HEK293 (cell line): ENCODE results near the gene CLNS1A.

ENCODE experiments used
- EGR2 ChIP-seq: fragments of 450-650 bp; formaldehyde crosslinking; IDR thresholded peaks from 2 replicates; pipeline ENCODE4 v1.5.1; 2016; ENCODE audit warnings: low read depth, missing biosample characterization, missing genetic modification characterization
- GLIS2 ChIP-seq: fragments of 450-650 bp; formaldehyde crosslinking; IDR thresholded peaks from 2 replicates; pipeline ENCODE4 v1.5.1; 2016; ENCODE audit warnings: missing biosample characterization, missing genetic modification characterization
- KLF7 ChIP-seq: fragments of 450-650 bp; formaldehyde crosslinking; IDR thresholded peaks from 2 replicates; pipeline ENCODE4 v1.5.1; 2016; ENCODE audit warnings: missing biosample characterization, missing genetic modification characterization, borderline replicate concordance
- PRDM10 ChIP-seq: fragments of 450-650 bp; formaldehyde crosslinking; IDR thresholded peaks from 2 replicates; pipeline ENCODE4 v1.5.1; 2016; ENCODE audit warnings: missing biosample characterization, missing genetic modification characterization
- REPIN1 ChIP-seq: fragments of 450-650 bp; formaldehyde crosslinking; IDR thresholded peaks from 2 replicates; pipeline ENCODE4 v1.5.1; 2017; ENCODE audit warnings: missing biosample characterization, missing genetic modification characterization, low read depth
- SCRT1 ChIP-seq: fragments of 450-650 bp; formaldehyde crosslinking; IDR thresholded peaks from 2 replicates; pipeline ENCODE4 v1.5.1; 2016; ENCODE audit warnings: missing biosample characterization, missing genetic modification characterization, borderline replicate concordance
- WT1 ChIP-seq: fragments of 450-650 bp; formaldehyde crosslinking; IDR thresholded peaks from 2 replicates; pipeline ENCODE4 v1.5.1; 2016; ENCODE audit warnings: missing biosample characterization, missing genetic modification characterization
- ZBTB48 ChIP-seq: fragments of 450-650 bp; formaldehyde crosslinking; IDR thresholded peaks from 2 replicates; pipeline ENCODE4 v1.5.1; 2016; ENCODE audit warnings: missing biosample characterization, missing genetic modification characterization
- ZBTB8A ChIP-seq: fragments of 450-650 bp; formaldehyde crosslinking; IDR thresholded peaks from 2 replicates; pipeline ENCODE4 v1.5.1; 2016; ENCODE audit warnings: missing biosample characterization, missing genetic modification characterization
- ZFHX2 ChIP-seq: fragments of 450-650 bp; formaldehyde crosslinking; conservative IDR thresholded peaks from 2 replicates; pipeline ENCODE4 v1.5.1; 2016; ENCODE audit warnings: missing biosample characterization, missing genetic modification characterization
- ZIC2 ChIP-seq: fragments of 450-650 bp; formaldehyde crosslinking; IDR thresholded peaks from 2 replicates; pipeline ENCODE4 v1.5.1; 2016; ENCODE audit warnings: missing biosample characterization, missing genetic modification characterization
- ZNF133 ChIP-seq: fragments of 450-650 bp; formaldehyde crosslinking; IDR thresholded peaks from 2 replicates; pipeline ENCODE4 v1.5.1; 2016; ENCODE audit warnings: missing biosample characterization, missing genetic modification characterization
- ZNF155 ChIP-seq: fragments of 450-650 bp; formaldehyde crosslinking; IDR thresholded peaks from 2 replicates; pipeline ENCODE4 v1.5.1; 2016; ENCODE audit warnings: missing biosample characterization, missing genetic modification characterization
- ZNF211 ChIP-seq: fragments of 450-650 bp; formaldehyde crosslinking; IDR thresholded peaks from 2 replicates; pipeline ENCODE4 v1.5.1; 2016; ENCODE audit warnings: low read depth, missing biosample characterization, missing genetic modification characterization
- ZNF23 ChIP-seq: fragments of 450-650 bp; formaldehyde crosslinking; IDR thresholded peaks from 2 replicates; pipeline ENCODE4 v1.5.1; 2016; ENCODE audit warnings: missing biosample characterization, missing genetic modification characterization, borderline replicate concordance
- ZNF280D ChIP-seq: fragments of 450-650 bp; formaldehyde crosslinking; IDR thresholded peaks from 2 replicates; pipeline ENCODE4 v1.5.1; 2016; ENCODE audit warnings: missing biosample characterization, missing genetic modification characterization
- ZNF324 ChIP-seq: fragments of 450-650 bp; formaldehyde crosslinking; IDR thresholded peaks from 2 replicates; pipeline ENCODE4 v1.5.1; 2016; ENCODE audit warnings: missing biosample characterization, missing genetic modification characterization
- ZNF335 ChIP-seq: fragments of 450-650 bp; formaldehyde crosslinking; conservative IDR thresholded peaks from 2 replicates; pipeline ENCODE4 v1.5.1; 2016; ENCODE audit warnings: missing biosample characterization, missing genetic modification characterization
- ZNF366 ChIP-seq: fragments of 450-650 bp; formaldehyde crosslinking; conservative IDR thresholded peaks from 2 replicates; pipeline ENCODE4 v1.5.1; 2016; ENCODE audit warnings: missing biosample characterization, missing genetic modification characterization
- ZNF416 ChIP-seq: fragments of 450-650 bp; formaldehyde crosslinking; IDR thresholded peaks from 2 replicates; pipeline ENCODE4 v1.5.1; 2016; ENCODE audit warnings: missing biosample characterization, missing genetic modification characterization
- ZNF426 ChIP-seq: fragments of 450-650 bp; formaldehyde crosslinking; IDR thresholded peaks from 2 replicates; pipeline ENCODE4 v1.5.1; 2017; ENCODE audit warnings: missing biosample characterization, missing genetic modification characterization, mild to moderate bottlenecking, inconsistent platforms, moderate library complexity
- ZNF529 ChIP-seq: fragments of 450-650 bp; formaldehyde crosslinking; IDR thresholded peaks from 2 replicates; pipeline ENCODE4 v1.5.1; 2017; ENCODE audit warnings: missing genetic modification characterization, missing biosample characterization; ENCODE audit not compliant: insufficient replicate concordance
- ZNF530 ChIP-seq: fragments of 450-650 bp; formaldehyde crosslinking; IDR thresholded peaks from 2 replicates; pipeline ENCODE4 v1.5.1; 2016; ENCODE audit warnings: low read depth, missing biosample characterization, missing genetic modification characterization
- ZNF561 ChIP-seq: fragments of 450-650 bp; IDR thresholded peaks from 2 replicates; pipeline ENCODE4 v1.5.1; 2018; ENCODE audit warnings: missing biosample characterization, missing genetic modification characterization, borderline replicate concordance
- ZNF585B ChIP-seq: fragments of 450-650 bp; formaldehyde crosslinking; IDR thresholded peaks from 2 replicates; pipeline ENCODE4 v1.5.1; 2016; ENCODE audit warnings: missing biosample characterization, missing genetic modification characterization
- ZNF629 ChIP-seq: fragments of 450-650 bp; formaldehyde crosslinking; IDR thresholded peaks from 2 replicates; pipeline ENCODE4 v1.5.1; 2017; ENCODE audit warnings: missing biosample characterization, missing genetic modification characterization
- ZNF664 ChIP-seq: fragments of 450-650 bp; formaldehyde crosslinking; IDR thresholded peaks from 2 replicates; pipeline ENCODE4 v1.5.1; 2016; ENCODE audit warnings: missing biosample characterization, missing genetic modification characterization
- ZNF707 ChIP-seq: fragments of 450-650 bp; formaldehyde crosslinking; IDR thresholded peaks from 2 replicates; pipeline ENCODE4 v1.5.1; 2016; ENCODE audit warnings: missing biosample characterization, missing genetic modification characterization
- ZNF791 ChIP-seq: fragments of 450-650 bp; formaldehyde crosslinking; IDR thresholded peaks from 2 replicates; pipeline ENCODE4 v1.5.1; 2016; ENCODE audit warnings: missing biosample characterization, missing genetic modification characterization
- ZNF843 ChIP-seq: fragments of 450-650 bp; formaldehyde crosslinking; IDR thresholded peaks from 2 replicates; pipeline ENCODE4 v1.5.1; 2016; ENCODE audit warnings: missing biosample characterization, missing genetic modification characterization
- ZSCAN16 ChIP-seq: fragments of 450-650 bp; formaldehyde crosslinking; IDR thresholded peaks from 2 replicates; pipeline ENCODE4 v1.5.1; 2016; ENCODE audit warnings: missing biosample characterization, missing genetic modification characterization
- TF ChIP-seq, protein P1 (sequence below): fragments of 450-650 bp; formaldehyde crosslinking; IDR thresholded peaks from 2 replicates; pipeline ENCODE4 v1.5.1; 2016; ENCODE audit warnings: missing biosample characterization, missing genetic modification characterization
- TF ChIP-seq, protein P2 (sequence below): fragments of 450-650 bp; IDR thresholded peaks from 2 replicates; pipeline ENCODE4 v1.5.1; 2018; ENCODE audit warnings: missing biosample characterization, mild to moderate bottlenecking, missing genetic modification characterization

Gene CLNS1A

GRCh38 chr11:77589521-77590193 is 47.9 kb downstream of the CLNS1A start, which contains the start of gene AQP11 (continued):
- TF ChIP-seq WT1 (tag by site-specific recombination) = peak; percentile 84
- TF ChIP-seq ZBTB8A = peak; percentile 62; the same call in 1 of the 2 replicates
- TF ChIP-seq, protein P1, sequence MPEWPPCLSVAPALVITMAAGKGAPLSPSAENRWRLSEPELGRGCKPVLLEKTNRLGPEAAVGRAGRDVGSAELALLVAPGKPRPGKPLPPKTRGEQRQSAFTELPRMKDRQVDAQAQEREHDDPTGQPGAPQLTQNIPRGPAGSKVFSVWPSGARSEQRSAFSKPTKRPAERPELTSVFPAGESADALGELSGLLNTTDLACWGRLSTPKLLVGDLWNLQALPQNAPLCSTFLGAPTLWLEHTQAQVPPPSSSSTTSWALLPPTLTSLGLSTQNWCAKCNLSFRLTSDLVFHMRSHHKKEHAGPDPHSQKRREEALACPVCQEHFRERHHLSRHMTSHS (tag by site-specific recombination) = no peak
- no peak for TF ChIP-seq ZNF530
- no peak for TF ChIP-seq ZNF843 (tag by site-specific recombination)
- TF ChIP-seq ZNF664 (tag by site-specific recombination) = no peak
- no peak for TF ChIP-seq SCRT1 (tag by site-specific recombination)
- TF ChIP-seq ZNF23 = no peak
- TF ChIP-seq ZNF561 = 0 out of 2 replicates have a peak, but pooled peaks have one; percentile 43
- no peak for TF ChIP-seq ZNF211 (tag by site-specific recombination)
- no peak for TF ChIP-seq EGR2 (tag by site-specific recombination)
- no peak for TF ChIP-seq ZNF324 (tag by site-specific recombination)
- no peak for TF ChIP-seq ZNF529 (tag by site-specific recombination)
- TF ChIP-seq ZBTB48 (tag by site-specific recombination) = no peak
- TF ChIP-seq PRDM10 (tag by site-specific recombination) = no peak
- peak; percentile 75 for TF ChIP-seq ZIC2
- TF ChIP-seq, protein P2, sequence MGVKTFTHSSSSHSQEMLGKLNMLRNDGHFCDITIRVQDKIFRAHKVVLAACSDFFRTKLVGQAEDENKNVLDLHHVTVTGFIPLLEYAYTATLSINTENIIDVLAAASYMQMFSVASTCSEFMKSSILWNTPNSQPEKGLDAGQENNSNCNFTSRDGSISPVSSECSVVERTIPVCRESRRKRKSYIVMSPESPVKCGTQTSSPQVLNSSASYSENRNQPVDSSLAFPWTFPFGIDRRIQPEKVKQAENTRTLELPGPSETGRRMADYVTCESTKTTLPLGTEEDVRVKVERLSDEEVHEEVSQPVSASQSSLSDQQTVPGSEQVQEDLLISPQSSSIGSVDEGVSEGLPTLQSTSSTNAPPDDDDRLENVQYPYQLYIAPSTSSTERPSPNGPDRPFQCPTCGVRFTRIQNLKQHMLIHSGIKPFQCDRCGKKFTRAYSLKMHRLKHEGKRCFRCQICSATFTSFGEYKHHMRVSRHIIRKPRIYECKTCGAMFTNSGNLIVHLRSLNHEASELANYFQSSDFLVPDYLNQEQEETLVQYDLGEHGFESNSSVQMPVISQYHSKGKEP = no peak
- no peak for TF ChIP-seq REPIN1 (tag by site-specific recombination)
- TF ChIP-seq ZNF585B (tag by site-specific recombination) = no peak
- peak; percentile 21; the same call in 1 of the 2 replicates for TF ChIP-seq ZFHX2 (tag by site-specific recombination)
- TF ChIP-seq ZSCAN16 = no peak
- no peak for TF ChIP-seq ZNF426 (tag by site-specific recombination)
- peak; percentile 42; the same call in 1 of the 2 replicates for TF ChIP-seq ZNF335 (tag by site-specific recombination)
- no peak for TF ChIP-seq ZNF133 (tag by site-specific recombination)
- TF ChIP-seq ZNF366 (tag by site-specific recombination) = no peak
- peak; percentile 47; the same call in 1 of the 2 replicates for TF ChIP-seq GLIS2 (tag by site-specific recombination)
- TF ChIP-seq ZNF791 (tag by site-specific recombination) = no peak
- no peak for TF ChIP-seq KLF7 (tag by site-specific recombination)
- no peak for TF ChIP-seq ZNF629 (tag by site-specific recombination)
- no peak for TF ChIP-seq ZNF707
- no peak for TF ChIP-seq ZNF155 (tag by site-specific recombination)
- TF ChIP-seq ZNF280D (tag by site-specific recombination) = no peak
- no peak for TF ChIP-seq ZNF416 (tag by site-specific recombination)
